Thymus (tissue), 11 donors: ENCODE data around the gene ADD3. TPM values are rescaled to one million over a fixed set of nuclear protein-coding genes. Genes with fewer than 3 reads are reported as not detected.

ENCODE experiments used
- DNase-seq, 9 donors: peaks; one replicate each; pipeline ENCODE4 v3.0.0-alpha.2; 2013; ENCODE audit warnings: low spot score in 9 of 9, low read depth in 6 of 9, missing footprints in 1 of 9
- H3K27ac ChIP-seq, 2 donors: one replicate each; pipeline ENCODE4 v1.5.1; 2013; ENCODE audit warnings: control low read depth in 1 of 2, low read depth in 1 of 2, low read length in 1 of 2, mild to moderate bottlenecking in 1 of 2, moderate library complexity in 1 of 2
- H3K27me3 ChIP-seq, 2 donors: one replicate each; pipeline ENCODE4 v1.5.1; 2013; ENCODE audit warnings: low read length in 1 of 2; ENCODE audit not compliant: control insufficient read depth in 2 of 2, insufficient read depth in 1 of 2
- H3K36me3 ChIP-seq, 2 donors: one replicate each; pipeline ENCODE4 v1.5.1; 2013; ENCODE audit warnings: low read length in 1 of 2, mild to moderate bottlenecking in 1 of 2, moderate library complexity in 1 of 2; ENCODE audit not compliant: control insufficient read depth in 2 of 2, insufficient read depth in 2 of 2
- H3K4me1 ChIP-seq, 2 donors: one replicate each; pipeline ENCODE4 v1.5.1; 2013; ENCODE audit warnings: low read length in 2 of 2; ENCODE audit not compliant: control insufficient read depth in 2 of 2, insufficient read depth in 2 of 2
- H3K4me3 ChIP-seq, 2 donors: one replicate each; pipeline ENCODE4 v1.5.1; 2013; ENCODE audit warnings: low read length in 2 of 2, control low read depth in 1 of 2, mild to moderate bottlenecking in 1 of 2
- H3K9me3 ChIP-seq, 2 donors: one replicate each; pipeline ENCODE4 v1.5.1; 2013; ENCODE audit warnings: low read length in 1 of 2, mild to moderate bottlenecking in 1 of 2; ENCODE audit not compliant: control insufficient read depth in 2 of 2, insufficient read depth in 1 of 2
- WGBS: extraction: QIAGEN DNeasy Blood & Tissue Kit; methylation state at CpG from one replicate; pipeline ENCODE4 v1.1.7; 2013; 5-methylcytosine and 5-hydroxymethylcytosine counted together
- polyA plus RNA-seq: library from polyadenylated mRNA; stranded (reverse); fragments of 200-250 nt; gene quantifications from one replicate; pipeline ENCODE4 v1.2.3, GENCODE V29; 2013
- total RNA-seq: library from RNA; stranded (reverse); fragments of 120-200 nt; gene quantifications from one replicate; pipeline ENCODE4 v1.2.4, GENCODE V29; 2013
- donor health status: healthy.

The ADD3 gene
- total and polyA plus RNA-seq, 2 donors: 112 to 217 TPM

DNA sequence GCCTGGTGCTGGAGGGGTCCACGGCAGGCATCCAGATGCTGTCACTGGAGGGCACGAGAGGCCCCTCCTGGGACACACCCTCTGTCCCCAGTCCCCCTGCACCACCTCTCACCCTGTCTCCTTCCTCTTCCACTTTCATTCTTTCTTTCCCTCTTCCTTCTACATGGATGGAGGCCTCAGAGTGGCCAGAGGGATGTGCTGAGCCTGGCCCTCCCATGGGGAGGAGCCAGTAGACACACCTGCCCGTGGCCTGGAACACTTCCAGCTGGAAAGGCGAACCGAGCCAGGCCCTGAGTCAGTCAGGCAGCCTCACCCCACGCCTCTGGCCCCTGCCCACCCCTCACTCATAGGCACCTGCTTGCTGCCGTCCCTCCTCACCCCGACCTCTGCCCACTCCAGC, 143.7 kb downstream of the ADD3 start:
- Histone ChIP-seq H3K4me1 (peaks cover 0 to 6% of the 10 kb centered on the region in 2 donors), H3K27ac (no peak overlapping the region), H3K4me3 (no peak overlapping the region), H3K9me3 (peaks cover 0 to 4% of the 10 kb centered on the region in 2 donors), H3K27me3 (peaks cover 0 to 64% of the 10 kb centered on the region in 2 donors), H3K36me3 (no peaks in the 10 kb centered on the region)
- no peak for DNase-seq
- WGBS: 71% methylated on average over 8 of the region's 8 CpGs

GRCh38 chr10:110151971-110152370, 144.2 kb downstream of the ADD3 start:
- DNase-seq: no peak
- no peak overlapping the region for H3K27ac ChIP-seq
- H3K4me1 ChIP-seq: peaks cover 2 to 11% of the 10 kb centered on the region in 2 donors
- H3K27me3 ChIP-seq: peaks cover 0 to 69% of the 10 kb centered on the region in 2 donors
- H3K4me3 ChIP-seq: no peak overlapping the region
- WGBS: 78% methylated on average over 6 of the region's 6 CpGs
- H3K36me3 ChIP-seq: no peaks in the 10 kb centered on the region
- H3K9me3 ChIP-seq: peaks cover 0 to 4% of the 10 kb centered on the region in 2 donors

- H3K27me3 ChIP-seq: peaks cover 4 to 81% of the 10 kb centered on the region in 2 donors
- H3K9me3 ChIP-seq: peaks cover 0 to 4% of the 10 kb centered on the region in 2 donors
- H3K27ac ChIP-seq: no peak overlapping the region
- H3K4me1 ChIP-seq: peaks cover 4 to 12% of the 10 kb centered on the region in 2 donors
- H3K4me3 ChIP-seq: no peak overlapping the region
- DNase-seq: no peak
- WGBS: 80% methylated on average over 7 of the region's 7 CpGs
- H3K36me3 ChIP-seq: no peaks in the 10 kb centered on the region
These were observed 145.6 kb downstream of the ADD3 start for GRCh38 chr10:110153396-110153795.

GRCh38 chr10:110156046-110156445, 148.3 kb downstream of the ADD3 start:
- WGBS: 96% methylated on average over 8 of the region's 8 CpGs
- no peak for DNase-seq
- H3K27ac ChIP-seq: no peak overlapping the region
- H3K36me3 ChIP-seq: no peaks in the 10 kb centered on the region
- peaks cover 11 to 75% of the 10 kb centered on the region in 2 donors for H3K27me3 ChIP-seq
- no peak overlapping the region for H3K4me3 ChIP-seq
- peaks cover 0 to 3% of the 10 kb centered on the region in 2 donors for H3K9me3 ChIP-seq
- H3K4me1 ChIP-seq: peaks cover 4 to 12% of the 10 kb centered on the region in 2 donors

DNA sequence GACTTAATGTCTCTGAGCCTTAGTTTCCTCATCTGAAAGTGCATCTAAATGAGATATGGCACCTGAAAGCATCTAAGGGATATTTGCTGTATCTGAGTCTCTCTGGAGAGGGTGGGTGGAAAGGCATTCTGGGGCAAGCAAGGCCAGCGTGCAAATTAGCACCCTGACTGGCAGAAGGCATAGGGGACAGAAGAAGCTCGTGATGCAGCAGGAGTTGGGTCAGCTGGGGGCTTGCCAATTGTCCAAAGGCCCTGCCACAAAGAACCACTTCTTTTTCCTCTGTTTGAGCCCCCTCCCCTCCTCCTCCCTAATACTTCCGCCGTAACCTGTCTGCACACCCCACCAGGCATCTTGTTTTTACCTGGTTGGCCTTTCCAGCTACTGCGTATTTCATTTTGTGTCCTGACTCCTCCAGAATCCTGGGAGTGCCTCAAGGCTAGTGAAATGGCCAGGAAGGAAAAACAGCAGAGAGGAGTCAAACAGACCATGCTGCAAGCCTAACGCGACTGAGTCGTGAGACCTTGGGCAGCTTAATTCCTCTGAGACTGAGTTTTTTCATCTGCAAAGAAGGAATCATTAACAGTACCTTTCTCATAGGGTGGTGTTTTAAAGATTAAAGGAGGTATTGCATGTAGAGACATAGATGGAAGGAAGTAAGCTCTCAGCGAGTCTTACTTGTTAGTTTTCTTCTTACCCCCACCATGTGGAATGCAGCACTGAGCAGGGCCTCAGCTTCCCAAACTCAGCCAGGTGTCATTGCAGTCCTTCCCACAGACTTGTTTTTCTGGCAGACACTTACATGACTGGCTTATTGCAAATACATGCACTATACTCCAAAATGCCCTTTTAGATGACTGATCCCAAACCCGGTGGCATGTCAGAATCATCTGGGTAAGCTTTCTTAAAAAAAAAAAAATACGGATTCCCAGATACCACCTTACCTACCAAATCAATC, 150.5 kb downstream of the ADD3 start:
- peaks cover 4 to 10% of the 10 kb centered on the region in 2 donors for H3K4me1 ChIP-seq
- no peak overlapping the region for H3K27ac ChIP-seq
- H3K36me3 ChIP-seq: no peaks in the 10 kb centered on the region
- no peak overlapping the region for H3K4me3 ChIP-seq
- 84% methylated on average over 11 of the region's 11 CpGs for WGBS
- H3K9me3 ChIP-seq: no peaks in the 10 kb centered on the region
- no peak for DNase-seq
- peaks cover 11 to 68% of the 10 kb centered on the region in 2 donors for H3K27me3 ChIP-seq

DNA sequence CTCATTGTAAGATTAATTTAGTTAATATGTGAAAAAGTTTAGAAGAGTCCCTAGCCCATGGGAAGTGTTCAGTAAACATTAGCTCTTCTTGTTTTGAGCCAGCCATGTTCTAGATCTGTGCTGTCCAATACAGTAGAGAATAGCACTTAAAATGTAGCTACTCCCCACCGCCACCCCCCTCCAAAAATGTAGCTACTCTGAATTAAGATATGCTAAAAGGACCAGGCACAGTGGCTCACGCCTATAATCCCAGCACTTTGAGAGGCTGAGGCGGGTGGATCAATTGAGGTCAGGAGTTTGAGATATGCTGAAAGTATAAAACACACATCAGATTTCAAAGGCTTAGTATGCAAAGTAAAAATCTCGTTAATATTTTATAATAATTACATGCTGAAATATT, 152.3 kb downstream of the ADD3 start:
- no peak overlapping the region for H3K27ac ChIP-seq
- no peak overlapping the region for H3K4me3 ChIP-seq
- peaks cover 4 to 10% of the 10 kb centered on the region in 2 donors for H3K4me1 ChIP-seq
- H3K27me3 ChIP-seq: peaks cover 11 to 74% of the 10 kb centered on the region in 2 donors
- no peak for DNase-seq
- 96% methylated on average over 4 of the region's 4 CpGs for WGBS
- H3K36me3 ChIP-seq: no peaks in the 10 kb centered on the region
- H3K9me3 ChIP-seq: no peaks in the 10 kb centered on the region

GRCh38 chr10:110160522-110160921, 152.7 kb downstream of the ADD3 start:
- Histone ChIP-seq H3K27ac (no peak overlapping the region), H3K36me3 (no peaks in the 10 kb centered on the region), H3K4me3 (no peak overlapping the region), H3K9me3 (no peaks in the 10 kb centered on the region), H3K27me3 (peaks cover 11 to 76% of the 10 kb centered on the region in 2 donors), H3K4me1 (peaks cover 4 to 10% of the 10 kb centered on the region in 2 donors)
- DNase-seq: no peak

DNA sequence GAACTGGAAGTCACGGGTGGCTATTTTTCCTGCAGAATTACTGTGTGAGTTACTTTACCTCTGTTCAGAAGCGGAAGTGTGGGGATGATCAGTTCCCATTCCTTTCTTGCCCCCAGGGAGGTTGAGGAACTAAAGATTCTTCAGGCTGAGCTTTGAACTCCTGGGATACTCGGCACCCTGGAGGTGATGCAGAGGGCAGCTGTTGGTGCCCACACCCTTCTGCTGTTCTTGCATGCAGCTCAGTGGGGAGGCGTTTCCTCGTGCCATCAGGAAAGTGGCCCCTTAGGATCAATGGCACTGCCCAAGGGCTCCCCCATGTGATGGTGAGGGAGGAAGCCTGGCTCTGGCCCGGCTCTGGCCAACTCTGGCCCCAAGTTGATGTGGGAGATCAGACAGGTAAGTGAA, 155.0 kb downstream of the ADD3 start:
- no peaks in the 10 kb centered on the region for H3K36me3 ChIP-seq
- peaks cover 20 to 78% of the 10 kb centered on the region in 2 donors for H3K27me3 ChIP-seq
- H3K27ac ChIP-seq: no peak overlapping the region
- no peak overlapping the region for H3K4me3 ChIP-seq
- H3K4me1 ChIP-seq: no peaks in the 10 kb centered on the region
- no peak for DNase-seq
- H3K9me3 ChIP-seq: no peaks in the 10 kb centered on the region
- WGBS: 35% methylated on average over 6 of the region's 6 CpGs

DNA sequence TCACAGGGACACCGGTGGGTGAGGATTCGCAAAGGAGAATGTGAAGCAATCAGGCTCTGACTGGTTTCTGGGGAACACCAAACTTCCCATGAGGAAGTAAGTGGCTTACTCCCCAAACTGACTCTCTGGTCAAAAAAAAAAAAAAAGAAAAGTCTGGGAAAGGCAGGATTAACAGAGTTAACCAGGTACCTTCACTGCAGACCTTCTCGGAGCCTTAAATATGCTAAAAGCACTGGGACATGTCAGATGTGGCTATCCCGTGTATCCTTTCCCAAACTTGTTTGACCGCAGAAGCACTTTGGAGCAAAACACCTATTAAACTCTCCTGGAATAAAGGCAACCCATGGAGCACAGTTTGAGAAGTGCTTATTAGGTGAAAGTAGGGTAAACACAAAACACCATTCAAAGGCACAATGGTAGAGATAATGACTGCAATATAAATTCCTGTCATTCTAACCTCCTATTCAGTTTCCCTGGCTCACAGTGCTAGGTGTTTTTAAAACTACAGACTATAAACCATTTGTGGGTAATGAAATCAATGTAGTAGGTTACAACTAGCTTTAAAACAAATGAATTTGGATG, 155.5 kb downstream of the ADD3 start:
- no peak overlapping the region for H3K4me3 ChIP-seq
- no peak overlapping the region for H3K27ac ChIP-seq
- no peak for DNase-seq
- peaks cover 22 to 78% of the 10 kb centered on the region in 2 donors for H3K27me3 ChIP-seq
- H3K4me1 ChIP-seq: no peaks in the 10 kb centered on the region
- H3K9me3 ChIP-seq: no peaks in the 10 kb centered on the region
- no peaks in the 10 kb centered on the region for H3K36me3 ChIP-seq
- WGBS: 74% methylated on average over 5 of the region's 5 CpGs
